GM18508 (cell line): ENCODE measurements around the gene NEDD4L.
A peak's percentile ranks its signal among the peaks of the same experiment; 100 is the strongest.

ENCODE experiments used
- ATAC-seq: cut with Tn5 transposase; IDR thresholded peaks from one replicate; pipeline ENCODE4 v1.9.1; 2021; ENCODE audit warnings: moderate number of reproducible peaks; ENCODE audit not compliant: insufficient read depth, unreplicated experiment

Gene NEDD4L

DNA sequence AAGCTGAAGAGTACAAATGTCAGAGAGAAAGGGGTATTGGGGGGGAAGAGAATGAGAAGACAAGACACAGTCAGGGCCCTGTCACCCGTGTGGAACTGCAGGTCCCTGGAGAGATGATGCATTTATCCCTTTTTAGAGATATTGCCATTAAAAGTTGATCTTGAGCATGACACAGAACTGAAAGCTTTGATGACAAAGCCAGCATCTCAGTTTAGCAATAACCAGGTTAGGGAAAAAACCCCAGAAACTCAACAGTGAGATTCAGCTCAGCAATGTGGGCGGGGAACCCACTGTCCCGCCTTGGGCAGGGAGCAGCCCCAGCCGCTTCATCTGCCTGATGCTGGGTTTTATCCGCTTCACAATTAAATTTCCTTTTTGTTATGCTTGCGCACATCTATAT is 181.1 kb downstream of the NEDD4L start:
- peak; percentile 91 for ATAC-seq

- ATAC-seq: no peak
Observed at GRCh38 chr18:58226429-58226828, 182.4 kb downstream of the NEDD4L start.

GRCh38 chr18:58227361-58227930 is 183.4 kb downstream of the NEDD4L start:
- ATAC-seq: no peak

- no peak for ATAC-seq
Observed at GRCh38 chr18:58228176-58228575, 184.2 kb downstream of the NEDD4L start.

GRCh38 chr18:58228762-58229161 is 184.7 kb downstream of the NEDD4L start:
- ATAC-seq: no peak

GRCh38 chr18:58229162-58229561 is 185.1 kb downstream of the NEDD4L start:
- ATAC-seq: no peak

GRCh38 chr18:58230438-58231179 is 186.6 kb downstream of the NEDD4L start:
- ATAC-seq: no peak

DNA sequence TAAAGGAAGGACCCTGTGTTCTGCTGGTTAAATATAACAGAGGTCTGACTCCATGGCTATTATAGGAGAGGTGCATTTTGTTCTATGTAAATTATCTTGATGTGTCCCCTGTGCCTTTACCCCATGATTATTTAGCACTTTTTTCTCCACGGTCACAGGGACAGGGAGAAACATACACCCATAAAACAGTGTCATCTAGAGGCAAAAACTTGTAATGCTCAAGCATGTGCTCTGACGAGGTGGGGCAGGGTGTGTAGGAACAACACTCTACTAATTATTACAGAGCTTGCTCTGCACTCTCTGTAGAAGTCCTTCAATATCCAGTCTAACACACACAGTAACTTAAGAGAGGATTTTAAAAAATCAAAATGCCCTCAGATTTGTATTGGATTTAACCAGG is 187.9 kb downstream of the NEDD4L start:
- ATAC-seq: no peak

- ATAC-seq: no peak
Observed at GRCh38 chr18:58232668-58233067, 188.6 kb downstream of the NEDD4L start.

DNA sequence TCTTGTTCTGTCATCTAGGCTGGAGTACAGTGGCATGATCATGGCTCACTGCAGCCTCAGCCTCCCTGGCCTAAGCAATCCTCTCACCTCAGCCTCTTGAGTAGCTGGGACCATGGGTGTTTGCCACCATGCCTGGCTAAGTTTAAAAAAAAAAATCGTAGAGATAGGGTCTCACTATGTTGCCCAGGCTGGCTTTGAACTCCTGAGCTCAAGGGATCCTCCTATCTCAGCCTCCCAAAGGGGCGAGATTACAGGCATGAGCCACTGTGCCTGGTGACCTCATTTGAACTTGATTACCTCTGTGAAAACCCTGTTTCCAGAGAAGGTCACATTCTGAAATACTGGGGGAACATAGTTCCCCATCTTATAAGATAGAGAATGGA is 190.3 kb downstream of the NEDD4L start:
- no peak for ATAC-seq

- no peak for ATAC-seq
Observed at GRCh38 chr18:58235001-58235436, 191.0 kb downstream of the NEDD4L start.

GRCh38 chr18:58239879-58240278 is 195.9 kb downstream of the NEDD4L start:
- ATAC-seq: no peak

DNA sequence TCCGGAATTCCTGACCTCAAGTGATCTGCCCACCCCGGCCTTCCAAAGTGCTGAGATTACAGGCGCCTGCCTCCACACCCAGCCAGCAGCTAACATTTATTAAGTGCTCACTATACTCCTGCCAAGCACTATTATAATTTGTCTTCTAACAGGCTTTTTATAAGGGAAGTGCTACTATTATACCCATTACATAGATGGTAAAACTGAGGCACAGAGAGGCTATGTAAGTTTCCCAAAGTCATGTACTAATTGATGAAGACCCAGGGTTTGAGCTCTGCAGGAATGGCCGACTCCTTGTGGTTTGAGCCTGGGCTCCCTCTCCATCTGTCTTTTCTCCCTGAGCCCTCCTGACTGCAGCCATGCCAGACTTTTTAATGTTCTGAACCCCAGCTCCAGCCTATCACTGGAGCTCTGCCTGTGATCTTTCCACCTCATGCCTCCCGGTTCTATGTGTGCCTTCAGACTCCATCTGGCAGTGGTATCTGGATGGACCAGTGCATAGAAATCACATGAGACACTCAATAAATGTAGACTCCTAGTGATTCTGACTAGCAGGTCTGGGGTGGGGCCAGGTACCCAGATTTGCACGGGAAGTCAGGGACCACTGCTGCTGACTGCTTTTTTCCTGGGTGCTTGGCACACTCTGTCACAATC is 197.1 kb downstream of the NEDD4L start:
- no peak for ATAC-seq

GRCh38 chr18:58241877-58242276 is 197.9 kb downstream of the NEDD4L start:
- no peak for ATAC-seq

DNA sequence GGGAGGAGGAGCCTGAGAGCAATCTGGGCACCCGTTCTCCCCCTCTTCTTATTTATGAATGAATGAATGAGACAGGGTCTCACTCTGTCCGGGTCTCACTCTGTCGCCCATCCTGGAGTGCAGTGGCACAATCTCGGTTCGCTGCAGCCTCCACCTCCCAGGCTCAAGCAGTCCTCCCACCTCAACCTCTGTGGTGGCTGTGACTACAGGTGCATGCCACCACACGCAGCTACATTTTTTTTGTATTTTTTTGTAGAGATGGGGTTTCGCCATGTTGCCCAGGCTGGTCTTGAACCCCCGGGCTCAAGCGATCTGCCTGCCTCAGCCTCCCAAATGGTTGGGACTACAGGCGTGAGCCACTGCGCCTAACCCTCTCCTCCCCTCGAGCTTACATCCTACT is 198.4 kb downstream of the NEDD4L start:
- ATAC-seq: no peak

DNA sequence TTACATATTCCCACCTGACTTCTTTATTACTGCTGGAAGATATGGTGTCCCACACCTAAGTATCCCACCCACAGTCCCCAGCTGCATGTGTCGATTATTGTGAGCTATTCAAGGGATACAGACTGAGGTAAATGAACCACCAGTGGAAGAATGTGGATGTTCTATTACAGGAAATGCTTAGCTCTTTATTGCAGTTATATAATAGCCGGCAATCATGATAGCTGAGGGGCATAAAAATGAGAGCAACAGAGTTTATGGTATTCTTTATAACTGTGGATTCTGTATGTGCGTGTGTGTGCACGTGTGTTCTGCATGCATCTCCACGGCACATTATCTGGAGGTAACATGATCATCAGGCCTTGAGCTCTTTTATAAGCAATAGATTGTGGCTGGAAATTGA is 198.9 kb downstream of the NEDD4L start:
- no peak for ATAC-seq

DNA sequence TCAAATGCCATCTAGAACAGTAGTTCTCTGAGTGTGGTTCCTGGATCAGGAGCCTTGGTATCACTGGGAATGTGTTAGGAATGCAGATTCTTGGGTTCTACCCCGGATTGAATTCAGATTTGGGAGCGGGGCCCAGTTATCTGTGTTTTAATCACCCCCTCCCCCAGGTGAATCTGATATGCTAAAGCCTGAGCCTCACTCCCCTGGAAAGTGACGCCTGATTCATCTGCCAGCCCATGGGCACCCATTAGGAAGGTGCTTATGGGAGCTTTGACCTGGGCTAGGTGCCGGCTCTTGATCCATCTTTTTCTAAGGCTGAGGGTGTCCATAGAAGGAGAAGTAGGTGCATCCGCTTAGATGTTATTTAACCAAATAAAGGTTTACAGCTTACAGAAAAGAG is 199.4 kb downstream of the NEDD4L start:
- no peak for ATAC-seq

DNA sequence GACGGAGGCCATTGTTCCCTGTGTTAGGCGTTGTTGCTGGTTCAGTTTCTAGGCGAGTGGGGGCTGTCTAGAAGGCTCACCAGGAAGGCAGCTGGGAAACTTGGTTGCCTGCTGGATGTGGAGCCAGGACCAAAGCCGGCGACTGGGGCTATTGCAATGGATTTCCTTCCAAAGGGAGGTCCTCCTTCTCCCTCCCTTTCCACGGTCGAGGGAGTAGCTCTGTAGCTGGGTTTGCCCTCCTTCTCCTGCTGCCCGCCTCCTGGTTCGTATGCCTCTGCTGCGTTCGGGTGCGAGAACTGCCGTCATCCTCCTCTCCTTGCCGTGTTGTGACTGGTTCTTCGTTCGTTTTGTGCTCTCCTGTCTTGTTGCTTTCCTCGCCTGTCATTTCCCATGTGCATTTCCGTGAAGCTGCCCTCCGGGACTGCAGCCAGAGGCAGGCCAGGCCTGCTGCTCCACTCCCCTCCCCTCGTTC is 203.4 kb downstream of the NEDD4L start:
- ATAC-seq: no peak

- ATAC-seq: no peak
Observed at GRCh38 chr18:58249712-58250111, 205.7 kb downstream of the NEDD4L start.

GRCh38 chr18:58251416-58251815 is 207.4 kb downstream of the NEDD4L start:
- no peak for ATAC-seq

- no peak for ATAC-seq
Observed at GRCh38 chr18:58252166-58252565, 208.1 kb downstream of the NEDD4L start.

DNA sequence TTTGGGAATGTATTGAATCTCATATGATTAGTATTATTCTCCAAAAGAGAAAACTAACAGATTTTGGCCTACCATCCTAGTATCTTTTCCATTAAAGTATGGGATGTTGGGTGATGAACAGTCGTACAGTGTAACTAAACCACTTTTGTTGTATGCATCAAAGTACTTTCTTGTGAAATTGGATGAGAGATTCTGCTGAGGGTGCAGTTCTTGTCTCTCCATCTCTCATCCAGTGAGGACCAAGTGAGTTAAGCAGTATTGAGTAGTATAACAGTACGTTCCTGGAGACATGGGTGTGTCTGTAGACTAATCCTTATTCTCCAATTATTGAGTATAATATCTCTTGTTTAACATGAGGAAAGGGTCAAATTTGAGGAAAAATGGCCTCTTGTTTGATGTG is 209.3 kb downstream of the NEDD4L start:
- ATAC-seq: no peak
